MM.1S (cell line): Measurements from ENCODE around the gene MDFI.

Experiments
- DNase-seq: peaks from one replicate; pipeline ENCODE4 v3.0.0-alpha.2; 2015
- H2AFZ ChIP-seq: fragments of 300-600 bp; sonication (generic); 2 replicates; pipeline ENCODE4 v1.6.0; 2016; ENCODE audit warnings: antibody characterized with exemption, low read length
- H3F3A ChIP-seq: fragments of 300-600 bp; sonication (generic); 2 replicates; pipeline ENCODE4 v1.6.1; 2016; ENCODE audit warnings: mild to moderate bottlenecking, antibody characterized with exemption, low read length, moderate library complexity, mixed read lengths; ENCODE audit not compliant: insufficient read depth
- H3K27ac ChIP-seq: fragments of 300-600 bp; sonication (generic); 2 replicates; pipeline ENCODE4 v1.5.1; 2016; ENCODE audit warnings: mild to moderate bottlenecking, low read length
- H3K27me3 ChIP-seq: fragments of 300-600 bp; sonication (generic); replicated peaks from 2 replicates; pipeline ENCODE4 v1.6.0; 2016; ENCODE audit warnings: low read length; ENCODE audit not compliant: insufficient read depth
- H3K36me3 ChIP-seq: fragments of 300-600 bp; sonication (generic); replicated peaks from 2 replicates; pipeline ENCODE4 v1.6.1; 2016; ENCODE audit warnings: mild to moderate bottlenecking, low read length, mixed read lengths; ENCODE audit not compliant: insufficient read depth
- H3K4me1 ChIP-seq: fragments of 300-600 bp; sonication (generic); 2 replicates; pipeline ENCODE4 v1.6.1; 2016; ENCODE audit warnings: low read length, mixed read lengths
- H3K4me2 ChIP-seq: fragments of 300-600 bp; sonication (generic); 2 replicates; pipeline ENCODE4 v1.6.0; 2016; ENCODE audit warnings: low read depth, low read length
- H3K4me3 ChIP-seq: fragments of 300-600 bp; sonication (generic); 2 replicates; pipeline ENCODE4 v1.5.1; 2016; ENCODE audit warnings: low read length, mixed read lengths
- H3K79me2 ChIP-seq: fragments of 300-600 bp; sonication (generic); 2 replicates; pipeline ENCODE4 v1.6.1; 2016; ENCODE audit warnings: mixed run types, low read length, mixed read lengths
- H3K9ac ChIP-seq: fragments of 300-600 bp; sonication (generic); 2 replicates; pipeline ENCODE4 v1.6.1; 2016; ENCODE audit warnings: low read length, mixed read lengths
- H3K9me2 ChIP-seq: fragments of 300-600 bp; sonication (generic); replicated peaks from 2 replicates; pipeline ENCODE4 v1.6.1; 2016; ENCODE audit warnings: mild to moderate bottlenecking, low read length, mixed read lengths; ENCODE audit not compliant: insufficient read depth
- H3K9me3 ChIP-seq: fragments of 300-600 bp; sonication (generic); replicated peaks from 2 replicates; pipeline ENCODE4 v1.6.1; 2016; ENCODE audit warnings: mild to moderate bottlenecking, low read length, mixed read lengths; ENCODE audit not compliant: insufficient read depth
- H4K20me1 ChIP-seq: fragments of 300-600 bp; sonication (generic); 2 replicates; pipeline ENCODE4 v1.6.1; 2016; ENCODE audit warnings: mild to moderate bottlenecking, low read length, moderate library complexity, mixed read lengths; ENCODE audit not compliant: insufficient read depth
- CTCF ChIP-seq: fragments of 300-600 bp; sonication (generic); IDR thresholded peaks from 2 replicates; pipeline ENCODE4 v1.5.1; 2016; ENCODE audit warnings: antibody characterized with exemption, low read length, mixed read lengths
- EZH2 ChIP-seq: fragments of 300-600 bp; sonication (generic); optimal IDR thresholded peaks from 2 replicates; pipeline ENCODE3; 2017; ENCODE audit warnings: low read depth, mild to moderate bottlenecking, antibody characterized with exemption, low read length, mixed read lengths
- EZH2phosphoT487 ChIP-seq: fragments of 300-600 bp; sonication (generic); IDR thresholded peaks from 2 replicates; pipeline ENCODE4 v1.6.1; 2018; ENCODE audit warnings: antibody characterized with exemption, low read length

The MDFI gene

DNA sequence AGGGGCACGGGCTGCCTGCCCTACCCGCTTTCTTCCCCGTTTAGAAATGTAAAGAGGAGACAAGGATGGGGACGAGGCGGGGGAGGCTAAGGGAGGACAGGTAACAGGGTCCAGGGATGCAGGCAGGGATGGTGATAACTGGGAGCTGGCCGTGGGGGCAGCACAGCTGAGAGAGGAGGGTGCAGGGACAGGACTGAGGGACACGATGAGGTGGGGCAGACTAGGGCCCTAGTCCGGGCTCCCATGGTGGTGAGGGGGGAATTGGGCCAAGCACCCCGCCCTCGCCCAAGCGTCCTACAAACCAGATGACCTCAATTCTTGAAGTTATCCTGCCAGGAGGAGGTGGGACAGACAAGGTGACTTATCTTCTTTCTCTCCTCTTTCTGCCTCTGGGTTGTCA, 44.4 kb upstream of the MDFI start:
- no peak overlapping the region for H3K4me2 ChIP-seq
- H3K9ac ChIP-seq, result no peak overlapping the region
- no peak for DNase-seq
- H3K9me2 ChIP-seq, result no peaks in the 10 kb centered on the region
- TF ChIP-seq EZH2phosphoT487, result no peak
- no peak for TF ChIP-seq EZH2
- TF ChIP-seq CTCF, result no peak
- no peaks in the 10 kb centered on the region for H4K20me1 ChIP-seq
- no peaks in the 10 kb centered on the region for H3K4me1 ChIP-seq
- no peak overlapping the region for H3K27ac ChIP-seq
- H2AFZ ChIP-seq, result no peak overlapping the region
- no peaks in the 10 kb centered on the region for H3F3A ChIP-seq
- H3K36me3 ChIP-seq, result no peaks in the 10 kb centered on the region
- H3K9me3 ChIP-seq, result no peaks in the 10 kb centered on the region
- no peak overlapping the region for H3K4me3 ChIP-seq
- no peaks in the 10 kb centered on the region for H3K27me3 ChIP-seq
- H3K79me2 ChIP-seq, result no peaks in the 10 kb centered on the region

- no peaks in the 10 kb centered on the region for H4K20me1 ChIP-seq
- no peaks in the 10 kb centered on the region for H3K27me3 ChIP-seq
- no peak overlapping the region for H3K4me2 ChIP-seq
- H3K9ac ChIP-seq, result no peak overlapping the region
- no peaks in the 10 kb centered on the region for H3F3A ChIP-seq
- no peak for DNase-seq
- no peaks in the 10 kb centered on the region for H3K79me2 ChIP-seq
- no peak overlapping the region for H2AFZ ChIP-seq
- H3K9me2 ChIP-seq, result no peaks in the 10 kb centered on the region
- no peaks in the 10 kb centered on the region for H3K4me1 ChIP-seq
- no peaks in the 10 kb centered on the region for H3K9me3 ChIP-seq
- TF ChIP-seq EZH2phosphoT487, result no peak
- TF ChIP-seq EZH2, result no peak
- TF ChIP-seq CTCF, result no peak
- H3K27ac ChIP-seq, result no peak overlapping the region
- no peaks in the 10 kb centered on the region for H3K36me3 ChIP-seq
- H3K4me3 ChIP-seq, result no peak overlapping the region
These were observed 43.9 kb upstream of the MDFI start for GRCh38 chr6:41594326-41594725.

GRCh38 chr6:41594766-41595165, 43.5 kb upstream of the MDFI start:
- TF ChIP-seq CTCF, result no peak
- TF ChIP-seq EZH2phosphoT487, result no peak
- no peak for TF ChIP-seq EZH2
- Histone ChIP-seq H3K27me3 (no peaks in the 10 kb centered on the region), H4K20me1 (no peaks in the 10 kb centered on the region), H3K9me2 (no peaks in the 10 kb centered on the region), H3K4me1 (no peaks in the 10 kb centered on the region), H3K9me3 (no peaks in the 10 kb centered on the region), H3K4me3 (no peak overlapping the region), H3K36me3 (no peaks in the 10 kb centered on the region), H2AFZ (no peak overlapping the region), H3K27ac (no peak overlapping the region), H3K79me2 (no peaks in the 10 kb centered on the region), H3K9ac (no peak overlapping the region), H3K4me2 (no peak overlapping the region), H3F3A (no peaks in the 10 kb centered on the region)
- DNase-seq, result no peak

- Histone ChIP-seq H3K9me3 (no peaks in the 10 kb centered on the region), H3K27ac (no peak overlapping the region), H3F3A (no peaks in the 10 kb centered on the region), H3K36me3 (no peaks in the 10 kb centered on the region), H3K27me3 (no peaks in the 10 kb centered on the region), H3K9me2 (no peaks in the 10 kb centered on the region), H4K20me1 (no peaks in the 10 kb centered on the region), H3K4me2 (no peak overlapping the region), H3K79me2 (no peaks in the 10 kb centered on the region), H3K4me1 (no peaks in the 10 kb centered on the region), H3K4me3 (no peak overlapping the region), H3K9ac (no peak overlapping the region), H2AFZ (no peak overlapping the region)
- no peak for TF ChIP-seq CTCF
- TF ChIP-seq EZH2, result no peak
- no peak for TF ChIP-seq EZH2phosphoT487
- no peak for DNase-seq
These were observed 43.1 kb upstream of the MDFI start for GRCh38 chr6:41595166-41595565.
